NCI-H128 (cell line): ENCODE data around the gene SCGN.

Experiments
- DNase-seq: peaks from one replicate; lab custom pipeline; 2025; ENCODE audit not compliant: unreplicated experiment; lab: John Stamatoyannopoulos, UW

SCGN gene

DNA sequence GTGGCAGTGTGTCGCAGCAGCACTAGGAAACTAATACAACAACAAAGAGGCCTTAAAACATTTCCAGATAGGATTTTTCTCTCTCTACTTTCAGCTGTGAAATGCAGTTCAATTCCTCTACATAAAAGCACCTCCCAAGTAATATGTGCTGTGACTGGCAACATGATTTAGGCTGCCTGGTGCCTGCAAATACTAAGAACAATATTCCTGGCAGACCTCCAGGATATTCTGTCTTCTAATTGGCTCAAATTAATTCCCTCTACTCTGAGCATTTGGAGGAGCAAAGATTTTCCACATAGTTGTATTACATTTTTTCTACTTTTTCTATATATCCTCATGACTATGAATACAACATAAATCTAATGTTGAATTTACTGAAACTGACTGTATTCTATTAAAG, 33.2 kb downstream of the SCGN start:
- DNase-seq = no peak

- DNase-seq = no peak
Measured at GRCh38 chr6:25685896-25686295, 33.9 kb downstream of the SCGN start.

DNA sequence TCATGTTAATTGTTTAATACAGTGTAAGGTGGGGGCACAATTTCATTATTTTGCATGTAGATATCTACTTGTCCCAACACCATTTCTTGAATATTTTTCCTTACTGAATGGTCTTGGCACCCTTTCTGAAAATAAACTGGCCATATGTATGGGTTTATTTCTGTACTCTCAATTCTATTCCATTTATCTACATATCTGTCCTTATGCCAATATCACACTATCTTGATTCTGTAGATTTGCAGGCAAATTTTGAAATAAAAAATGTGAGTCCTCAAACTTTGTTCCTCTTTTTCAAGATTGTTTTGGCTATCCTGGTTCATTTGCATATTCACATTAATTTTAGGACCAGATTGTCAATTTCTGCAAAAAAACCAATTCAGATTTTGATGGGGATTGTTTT, 34.8 kb downstream of the SCGN start:
- DNase-seq = no peak

GRCh38 chr6:25689966-25690365, 38.0 kb downstream of the SCGN start:
- no peak for DNase-seq

- no peak for DNase-seq
Measured at GRCh38 chr6:25691894-25692293, 39.9 kb downstream of the SCGN start.

DNA sequence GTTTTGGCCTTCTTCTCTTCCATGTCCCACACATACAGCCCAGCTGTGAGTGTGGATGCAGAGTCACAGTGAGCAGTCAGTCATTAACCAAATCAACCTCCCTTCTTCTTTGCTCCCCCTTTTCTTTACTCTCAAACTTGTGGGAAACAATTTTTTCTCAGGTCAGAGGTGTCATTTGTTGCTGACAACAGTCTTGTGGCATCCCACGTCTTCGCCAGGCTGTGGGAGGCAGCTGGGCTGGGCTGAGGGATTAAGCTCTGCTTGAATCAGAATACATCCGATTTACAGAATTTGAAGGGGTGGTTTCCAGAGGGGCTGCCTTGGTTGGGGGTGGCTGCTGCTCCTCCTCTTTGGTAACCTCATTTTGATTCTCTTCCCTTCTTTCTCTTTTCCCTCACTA, 40.5 kb downstream of the SCGN start:
- DNase-seq = no peak

- no peak for DNase-seq
Measured at GRCh38 chr6:25694366-25694765, 42.4 kb downstream of the SCGN start.

DNA sequence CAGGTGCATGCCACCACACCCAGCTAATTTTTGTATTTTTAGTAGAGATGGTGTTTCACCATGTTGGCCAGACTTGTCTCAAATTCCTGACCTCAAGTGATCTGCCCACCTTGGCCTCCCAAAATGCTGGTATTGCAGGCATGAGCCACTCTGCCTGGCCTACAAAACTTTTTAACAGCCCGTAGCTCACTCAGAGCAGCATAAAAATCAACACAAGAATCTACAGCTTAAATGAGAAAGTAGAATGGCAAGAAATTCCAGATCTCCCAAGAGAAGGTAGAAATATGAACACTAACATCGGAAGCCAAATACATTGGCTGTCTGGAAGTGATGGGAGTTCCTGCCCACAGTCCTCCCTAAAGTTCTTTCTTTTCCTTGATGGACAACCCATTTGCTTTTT, 43.7 kb downstream of the SCGN start:
- DNase-seq = no peak

- no peak for DNase-seq
Measured at GRCh38 chr6:25697537-25698340, 45.7 kb downstream of the SCGN start.

- DNase-seq = no peak
Measured at GRCh38 chr6:25698631-25699030, 46.6 kb downstream of the SCGN start.

DNA sequence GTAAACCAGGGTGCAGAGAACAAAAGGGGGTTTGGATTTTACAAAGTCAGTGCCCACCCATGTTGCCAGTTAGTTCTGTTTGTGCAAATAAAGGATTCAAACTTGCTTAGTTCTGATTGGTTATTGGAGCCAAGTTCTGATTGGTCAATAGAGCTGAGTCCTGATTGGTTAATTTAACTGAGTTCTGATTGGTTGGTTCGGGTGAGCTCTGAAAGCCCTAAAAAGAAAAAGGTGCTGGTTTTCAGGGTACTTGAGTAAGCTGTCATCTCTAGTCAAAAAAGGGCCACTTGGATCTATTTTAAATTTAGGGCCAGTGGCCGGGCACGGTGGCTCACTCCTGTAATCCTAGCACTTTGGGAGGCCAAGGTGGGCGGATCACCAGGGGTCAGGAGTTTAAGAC, 47.6 kb downstream of the SCGN start:
- no peak for DNase-seq

DNA sequence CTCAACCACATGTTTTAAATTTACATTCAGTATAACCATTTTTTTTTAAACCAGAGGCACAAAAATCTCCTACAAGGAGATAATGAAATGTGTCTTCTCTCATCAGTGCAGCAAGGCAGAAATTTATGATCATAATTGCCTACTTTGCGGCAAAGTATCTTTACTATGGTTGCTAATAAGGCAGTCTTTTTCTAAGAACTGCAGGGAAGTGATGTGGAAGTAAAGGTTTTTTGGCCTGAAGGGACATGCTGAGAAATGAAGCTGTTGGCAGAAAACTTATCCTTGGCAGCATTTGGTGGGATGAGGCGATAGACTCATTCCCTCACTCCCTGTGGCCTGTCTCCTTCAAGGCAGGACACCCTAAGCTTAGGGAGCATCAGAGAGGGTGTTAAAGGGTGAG, 48.7 kb downstream of the SCGN start:
- DNase-seq = no peak

DNA sequence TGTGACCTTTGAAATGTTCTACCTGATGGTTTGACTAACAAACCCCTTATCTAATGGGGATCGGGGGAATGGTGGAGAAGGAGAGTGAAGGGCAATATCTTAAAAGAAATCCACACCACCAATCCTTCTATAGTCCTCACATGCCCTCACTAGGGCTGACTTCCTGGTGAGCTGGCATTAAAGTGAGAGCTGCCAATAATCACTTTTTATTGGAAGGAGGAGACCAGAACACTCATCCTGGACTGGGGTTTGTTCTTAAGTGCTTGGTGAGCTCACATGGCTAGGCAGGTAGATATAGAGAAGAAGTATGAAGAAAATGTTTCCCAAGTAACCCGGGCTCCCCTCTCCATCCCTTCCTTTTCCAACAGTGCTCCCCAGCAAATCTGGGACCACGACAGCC, 49.8 kb downstream of the SCGN start:
- no peak for DNase-seq

- no peak for DNase-seq
Measured at GRCh38 chr6:25703005-25703404, 51.0 kb downstream of the SCGN start.

- no peak for DNase-seq
Measured at GRCh38 chr6:25704001-25704400, 52.0 kb downstream of the SCGN start.

GRCh38 chr6:25706314-25707014, 54.4 kb downstream of the SCGN start:
- no peak for DNase-seq

DNA sequence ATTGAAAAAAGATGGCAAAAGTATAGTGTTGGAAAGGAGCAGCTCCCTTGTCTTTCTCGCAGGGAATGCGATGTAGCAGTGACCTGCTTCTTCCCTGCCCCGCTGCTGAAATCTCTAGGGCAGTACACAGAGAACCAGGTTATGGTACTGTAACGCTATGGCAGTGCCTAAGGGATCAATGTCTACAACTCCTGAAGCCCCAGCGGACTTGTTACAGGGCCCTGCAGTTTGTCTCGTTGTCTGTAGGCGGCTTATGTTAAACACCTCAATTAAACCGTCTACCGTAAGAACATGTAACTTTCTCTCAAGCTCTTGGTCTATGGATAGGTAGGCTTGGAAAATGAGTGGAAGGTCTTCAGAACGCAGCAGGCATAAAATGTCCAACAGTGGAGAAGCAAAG, 57.7 kb downstream of the SCGN start:
- DNase-seq = no peak

DNA sequence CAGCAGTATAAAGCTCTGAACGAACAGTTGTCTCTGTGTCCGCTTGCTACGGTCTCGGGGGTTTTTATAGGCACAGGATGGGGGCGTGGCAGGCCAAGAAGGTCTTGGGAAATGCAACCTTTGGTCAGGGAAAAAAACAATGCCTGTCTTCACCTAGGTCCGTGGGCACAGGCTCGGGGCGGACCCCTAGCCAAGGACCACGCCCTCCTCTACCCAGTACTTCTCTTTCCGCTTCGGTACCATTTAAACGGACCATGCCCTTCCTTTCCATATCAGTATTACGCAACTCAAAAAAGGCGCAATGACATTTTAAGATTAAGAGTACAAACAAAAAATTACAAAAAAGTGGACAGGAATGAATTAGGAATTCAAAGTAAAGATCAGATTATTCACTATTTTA, 58.3 kb downstream of the SCGN start:
- DNase-seq = no peak

- DNase-seq = no peak
Measured at GRCh38 chr6:25713824-25714223, 61.8 kb downstream of the SCGN start.

- no peak for DNase-seq
Measured at GRCh38 chr6:25714765-25715164, 62.8 kb downstream of the SCGN start.

- DNase-seq = no peak
Measured at GRCh38 chr6:25715794-25716193, 63.8 kb downstream of the SCGN start.

DNA sequence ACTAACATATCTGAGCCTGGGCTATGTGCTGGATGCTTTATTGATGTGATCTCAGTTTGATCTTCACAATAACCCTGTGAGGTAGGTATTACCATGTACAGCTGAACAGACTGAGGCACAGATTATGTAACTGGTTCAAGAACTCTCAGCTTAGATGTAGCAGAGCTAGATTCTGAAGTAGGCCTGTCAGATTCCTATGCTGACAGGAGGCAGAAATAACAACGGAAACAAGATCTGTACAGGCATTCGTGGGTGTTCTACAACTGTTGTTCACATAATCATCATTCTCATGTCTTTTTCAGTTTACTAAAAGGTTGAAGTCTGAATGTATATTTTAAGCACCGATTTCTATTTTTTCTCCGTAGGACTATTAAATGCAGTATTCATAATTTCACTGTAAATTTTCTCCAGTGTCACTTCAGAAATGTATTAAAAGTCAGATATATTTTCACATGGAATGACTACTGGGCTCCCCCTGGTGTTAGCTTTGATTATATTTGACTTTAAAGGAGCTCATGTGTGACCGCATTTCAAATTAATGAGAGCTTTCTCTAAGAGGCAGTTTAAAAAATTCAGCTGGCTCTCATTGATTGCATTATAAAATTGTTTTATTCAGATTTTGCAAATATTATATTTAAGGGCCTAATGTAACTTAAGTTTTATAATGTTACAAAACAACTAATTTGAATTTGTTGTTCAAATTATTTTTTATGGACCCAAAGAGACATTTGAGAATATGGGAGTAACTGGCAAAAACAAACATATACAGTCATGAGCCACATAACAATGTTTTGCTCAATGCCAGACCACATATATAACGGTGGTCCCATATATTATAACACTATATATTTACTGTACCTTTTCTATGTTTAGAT, 66.1 kb downstream of the SCGN start:
- no peak for DNase-seq
